ENCODE data around the gene HIVEP2. TPM values are rescaled to one million over a fixed set of nuclear protein-coding genes. Genes with fewer than 3 reads are reported as not detected.

The HIVEP2 gene
- total and polyA plus RNA-seq, 12 donors: 5.4 to 27.6 (median 16.4) TPM

DNA sequence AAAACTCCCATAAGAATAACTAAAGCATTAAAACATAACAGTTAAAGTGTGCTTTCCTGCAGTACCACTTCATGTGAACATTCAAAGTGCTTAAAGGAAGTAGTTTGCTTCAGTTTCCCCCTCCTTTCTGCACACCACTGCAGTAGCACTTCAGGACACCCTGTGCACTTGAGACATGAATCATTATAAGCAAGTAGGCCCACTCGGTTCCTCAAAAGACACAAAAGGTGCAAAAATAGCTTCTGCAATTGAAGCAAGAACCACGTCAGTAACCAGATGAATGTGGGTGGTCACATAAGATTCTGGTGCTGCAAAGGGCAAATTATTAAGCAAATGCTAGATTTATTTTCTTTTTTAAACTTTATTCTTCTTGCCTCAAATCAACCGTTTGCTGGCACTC lies 160.6 kb downstream of the HIVEP2 start:
- Histone ChIP-seq H3K4me3 (no peak overlapping the region), H3K27me3 (no peaks in the 10 kb centered on the region), H3K27ac (no peak overlapping the region), H3K4me1 (replicated peaks in 1 of 2) (peaks cover 0 to 6% of the 10 kb centered on the region in 2 donors), H3K36me3 (replicated peaks in 1 of 2) (no peaks in the 10 kb centered on the region), H3K9me3 (replicated peaks in 1 of 3) (no peaks in the 10 kb centered on the region)
- no peak for TF ChIP-seq POLR2A (IDR thresholded peaks at IDR 0.05)
- TF ChIP-seq, protein P1, sequence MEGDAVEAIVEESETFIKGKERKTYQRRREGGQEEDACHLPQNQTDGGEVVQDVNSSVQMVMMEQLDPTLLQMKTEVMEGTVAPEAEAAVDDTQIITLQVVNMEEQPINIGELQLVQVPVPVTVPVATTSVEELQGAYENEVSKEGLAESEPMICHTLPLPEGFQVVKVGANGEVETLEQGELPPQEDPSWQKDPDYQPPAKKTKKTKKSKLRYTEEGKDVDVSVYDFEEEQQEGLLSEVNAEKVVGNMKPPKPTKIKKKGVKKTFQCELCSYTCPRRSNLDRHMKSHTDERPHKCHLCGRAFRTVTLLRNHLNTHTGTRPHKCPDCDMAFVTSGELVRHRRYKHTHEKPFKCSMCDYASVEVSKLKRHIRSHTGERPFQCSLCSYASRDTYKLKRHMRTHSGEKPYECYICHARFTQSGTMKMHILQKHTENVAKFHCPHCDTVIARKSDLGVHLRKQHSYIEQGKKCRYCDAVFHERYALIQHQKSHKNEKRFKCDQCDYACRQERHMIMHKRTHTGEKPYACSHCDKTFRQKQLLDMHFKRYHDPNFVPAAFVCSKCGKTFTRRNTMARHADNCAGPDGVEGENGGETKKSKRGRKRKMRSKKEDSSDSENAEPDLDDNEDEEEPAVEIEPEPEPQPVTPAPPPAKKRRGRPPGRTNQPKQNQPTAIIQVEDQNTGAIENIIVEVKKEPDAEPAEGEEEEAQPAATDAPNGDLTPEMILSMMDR (IDR thresholded peaks at IDR 0.05): no peak
- 57 to 81% (median 77%) methylated on average over 3 of the region's 3 CpGs for WGBS, 4 donors
- peak in 1 of 7 donors; percentile 19 for DNase-seq
- intact Hi-C loops (cut with DNase I): no loop called here

DNA sequence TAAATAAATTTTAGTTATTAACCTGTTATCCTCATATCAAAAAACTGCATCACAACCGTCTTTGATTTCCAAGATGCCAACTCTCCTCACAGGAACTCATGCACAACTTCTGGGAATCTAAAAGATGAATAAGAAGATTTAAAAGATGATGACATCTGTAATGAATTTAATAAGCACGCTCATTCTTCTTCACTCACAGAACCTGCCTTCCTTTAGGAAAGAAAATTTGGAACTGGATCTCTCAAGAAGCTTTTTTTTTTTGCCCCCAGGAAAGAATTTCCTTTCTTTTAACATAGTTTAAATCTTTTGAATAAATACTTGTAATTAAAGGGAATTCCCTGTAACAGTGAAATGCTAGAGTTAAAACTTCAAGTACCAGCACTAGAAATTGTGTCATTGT lies 161.5 kb downstream of the HIVEP2 start:
- Histone ChIP-seq H3K27ac (no peak overlapping the region), H3K36me3 (replicated peaks in 1 of 2) (no peaks in the 10 kb centered on the region), H3K4me1 (replicated peaks in 1 of 2) (peaks cover 0 to 6% of the 10 kb centered on the region in 2 donors), H3K27me3 (no peaks in the 10 kb centered on the region), H3K9me3 (replicated peaks in 1 of 3) (no peaks in the 10 kb centered on the region), H3K4me3 (no peak overlapping the region)
- 63 to 97% (median 94%) methylated on average over 2 of the region's 2 CpGs for WGBS, 4 donors
- no peak for TF ChIP-seq POLR2A (IDR thresholded peaks at IDR 0.05)
- TF ChIP-seq, protein P1 (IDR thresholded peaks at IDR 0.05): no peak
- no peak for DNase-seq
- intact Hi-C loops (cut with DNase I): no loop called here

DNA sequence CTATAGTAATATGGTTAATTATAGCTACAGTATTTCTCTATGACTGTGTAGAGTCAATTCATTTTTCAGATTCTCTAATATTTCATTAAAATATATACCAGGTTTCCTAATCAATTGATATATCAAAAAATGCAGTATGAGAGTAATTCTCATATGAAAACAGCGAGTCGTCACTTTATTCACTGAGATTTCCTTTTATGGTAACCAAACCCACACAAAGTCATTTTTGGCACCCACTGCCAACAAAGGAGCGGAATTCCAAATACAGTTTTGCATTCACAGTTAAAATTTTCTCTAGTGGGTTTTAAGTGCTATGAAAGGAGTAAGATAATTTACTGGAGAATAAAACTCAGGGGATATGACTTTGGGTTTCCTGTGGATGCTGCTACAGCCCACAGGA lies 163.8 kb downstream of the HIVEP2 start:
- no peaks in the 10 kb centered on the region for H3K27me3 ChIP-seq
- intact Hi-C loops (cut with DNase I): no loop called here
- no peak for DNase-seq
- TF ChIP-seq, protein P1 (IDR thresholded peaks at IDR 0.05): no peak
- TF ChIP-seq POLR2A (IDR thresholded peaks at IDR 0.05): no peak
- 90 to 97% (median 93%) methylated on average over 3 of the region's 3 CpGs for WGBS, 4 donors
- H3K27ac ChIP-seq: no peak overlapping the region
- no peaks in the 10 kb centered on the region for H3K36me3 ChIP-seq (replicated peaks in 1 of 2)
- peaks cover 0 to 3% of the 10 kb centered on the region in 2 donors for H3K4me1 ChIP-seq (replicated peaks in 1 of 2)
- H3K9me3 ChIP-seq (replicated peaks in 1 of 3): no peaks in the 10 kb centered on the region
- no peak overlapping the region for H3K4me3 ChIP-seq

DNA sequence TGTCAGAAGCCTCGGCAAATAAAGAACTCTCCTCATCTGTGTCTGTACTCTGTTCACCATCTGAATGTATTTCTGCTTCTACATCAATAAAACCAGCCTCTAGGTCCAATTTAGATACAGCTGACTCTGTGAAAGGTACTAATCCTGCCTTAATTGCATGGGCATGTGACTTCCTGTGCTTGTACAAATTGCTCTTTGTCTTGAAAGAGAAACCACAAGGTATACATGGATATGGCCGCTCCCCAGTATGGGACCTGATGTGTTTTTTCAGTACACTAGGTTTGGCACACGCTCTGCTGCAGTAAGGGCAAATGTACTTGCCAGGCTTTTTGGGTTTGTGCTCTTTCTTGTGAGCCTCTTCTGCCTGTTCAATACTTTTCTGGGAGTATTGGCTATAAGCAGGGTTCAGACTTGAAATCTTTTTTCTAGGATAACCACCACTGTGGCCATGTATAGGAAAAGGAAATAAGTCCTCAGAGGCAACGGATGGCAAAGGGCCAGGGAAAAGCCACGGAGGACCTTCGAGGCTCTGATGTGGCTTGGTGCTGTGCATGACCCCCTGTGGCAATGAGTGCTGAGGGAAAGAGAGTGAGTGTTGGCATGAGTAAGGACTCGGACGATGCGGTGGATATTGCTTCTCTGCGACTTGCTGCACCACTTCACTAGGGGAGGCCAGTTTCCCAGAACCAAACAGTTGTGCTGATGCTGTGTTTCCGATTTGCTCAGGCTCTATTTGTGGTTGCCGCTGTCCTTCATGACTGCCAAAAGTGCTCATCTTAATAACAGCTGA lies 170.9 kb downstream of the HIVEP2 start:
- intact Hi-C loops (cut with DNase I): no loop called here
- no peak for DNase-seq
- Histone ChIP-seq H3K27ac (no peak overlapping the region), H3K9me3 (replicated peaks in 1 of 3) (no peaks in the 10 kb centered on the region), H3K36me3 (replicated peaks in 1 of 2) (peaks cover 0 to 9% of the 10 kb centered on the region in 2 donors), H3K27me3 (no peaks in the 10 kb centered on the region), H3K4me1 (replicated peaks in 1 of 2) (no peaks in the 10 kb centered on the region), H3K4me3 (no peak overlapping the region)
- TF ChIP-seq POLR2A (IDR thresholded peaks at IDR 0.05): no peak
- TF ChIP-seq, protein P1 (IDR thresholded peaks at IDR 0.05): no peak
- 91 to 96% (median 94%) methylated on average over 12 of the region's 12 CpGs for WGBS, 4 donors
